PC-3 (cell line): Measurements from ENCODE around the gene ATAD3A.

Experiments used
- CTCF ChIP-seq: fragments of 300-600 bp; sonication (generic); conservative IDR thresholded peaks from 2 replicates; pipeline ENCODE4 v1.5.1; 2017; ENCODE audit warnings: antibody characterized with exemption, low read depth, mild to moderate bottlenecking, low read length
- EZH2phosphoT487 ChIP-seq: fragments of 300-600 bp; sonication (generic); IDR thresholded peaks from 2 replicates; pipeline ENCODE4 v1.6.1; 2018; ENCODE audit warnings: mild to moderate bottlenecking, antibody characterized with exemption, low read length, borderline replicate concordance

GRCh38 chr1:1541956-1542765 lies 30.2 kb downstream of the ATAD3A start:
- TF ChIP-seq CTCF (no peak), EZH2phosphoT487 (no peak)
